D721Med (cell line): Measurements from ENCODE around the gene MARF1.
"Not testable (repeated sequence)": the region's sequence is repeated elsewhere in the genome, so short reads cannot be mapped to it uniquely, and the experiment has no call there.

Source experiments
- DNase-seq: peaks from one replicate; pipeline ENCODE4 v3.0.0; 2011; ENCODE audit warnings: low spot score; ENCODE audit not compliant: insufficient read length
- FAIRE-seq: peaks from 2 replicates; lab custom pipeline; 2011; peaks lifted over from hg19 to GRCh38; lab: Jason Lieb, UNC
- TF ChIP-seq, protein P1 (sequence below): IDR thresholded peaks from 2 replicates; pipeline ENCODE4 v1.5.1; 2012; ENCODE audit warnings: mild to moderate bottlenecking, control low read depth; ENCODE audit not compliant: insufficient read depth; ENCODE audit errors: missing control alignments

The MARF1 gene

DNA sequence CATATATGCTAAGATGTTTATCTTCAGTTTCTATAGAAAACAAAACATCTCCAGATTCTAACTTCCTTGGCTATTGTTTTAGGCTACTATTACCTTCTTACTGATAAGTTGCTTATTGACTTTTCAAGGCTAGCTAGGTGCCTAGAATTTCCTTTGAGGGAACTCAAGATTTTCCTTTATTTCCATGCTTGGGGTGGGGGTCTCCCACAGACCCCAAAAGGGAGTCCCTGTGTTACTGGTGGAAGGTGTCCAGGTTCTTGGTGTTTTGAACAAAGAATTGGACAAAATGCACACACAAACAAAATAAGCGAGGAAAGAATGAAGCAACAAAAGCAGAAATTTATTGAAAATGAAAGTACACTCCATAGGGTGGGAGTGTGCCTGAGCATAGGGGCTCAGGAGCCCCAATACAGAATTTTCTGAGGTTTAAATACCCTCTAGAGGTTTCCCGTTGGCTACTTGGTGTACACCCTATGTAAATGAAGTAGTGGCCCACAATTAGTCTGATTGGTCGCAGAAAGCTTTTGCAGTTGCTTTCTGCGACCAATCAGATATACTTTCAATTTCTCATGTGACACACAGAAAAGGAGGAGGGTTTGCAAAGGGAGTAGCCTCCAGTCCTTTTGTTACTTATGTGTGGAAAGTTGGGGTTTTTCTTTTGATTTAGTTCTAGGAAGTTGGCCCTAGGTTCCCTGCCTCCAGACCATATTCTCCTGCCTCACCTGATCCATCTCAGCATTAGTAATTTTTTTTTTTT is 67.5 kb downstream of the MARF1 start:
- FAIRE-seq: no peak
- TF ChIP-seq, protein P1, sequence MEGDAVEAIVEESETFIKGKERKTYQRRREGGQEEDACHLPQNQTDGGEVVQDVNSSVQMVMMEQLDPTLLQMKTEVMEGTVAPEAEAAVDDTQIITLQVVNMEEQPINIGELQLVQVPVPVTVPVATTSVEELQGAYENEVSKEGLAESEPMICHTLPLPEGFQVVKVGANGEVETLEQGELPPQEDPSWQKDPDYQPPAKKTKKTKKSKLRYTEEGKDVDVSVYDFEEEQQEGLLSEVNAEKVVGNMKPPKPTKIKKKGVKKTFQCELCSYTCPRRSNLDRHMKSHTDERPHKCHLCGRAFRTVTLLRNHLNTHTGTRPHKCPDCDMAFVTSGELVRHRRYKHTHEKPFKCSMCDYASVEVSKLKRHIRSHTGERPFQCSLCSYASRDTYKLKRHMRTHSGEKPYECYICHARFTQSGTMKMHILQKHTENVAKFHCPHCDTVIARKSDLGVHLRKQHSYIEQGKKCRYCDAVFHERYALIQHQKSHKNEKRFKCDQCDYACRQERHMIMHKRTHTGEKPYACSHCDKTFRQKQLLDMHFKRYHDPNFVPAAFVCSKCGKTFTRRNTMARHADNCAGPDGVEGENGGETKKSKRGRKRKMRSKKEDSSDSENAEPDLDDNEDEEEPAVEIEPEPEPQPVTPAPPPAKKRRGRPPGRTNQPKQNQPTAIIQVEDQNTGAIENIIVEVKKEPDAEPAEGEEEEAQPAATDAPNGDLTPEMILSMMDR: no peak

DNA sequence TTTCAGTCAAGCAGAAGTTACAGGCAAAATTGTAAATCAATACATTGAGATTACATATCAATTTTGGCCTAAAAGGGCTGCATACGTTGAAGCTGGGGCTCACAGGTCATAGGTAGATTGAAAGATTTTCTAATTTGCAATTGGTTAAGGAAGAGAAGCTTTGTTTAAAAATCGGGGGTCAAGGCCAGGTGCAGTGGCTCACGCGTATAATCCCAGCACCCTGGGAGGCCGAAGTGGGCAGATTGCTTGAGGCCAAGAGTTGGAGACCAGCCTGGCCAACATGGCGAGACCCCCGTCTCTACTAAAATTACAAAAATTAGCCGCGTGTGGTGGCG is 68.4 kb downstream of the MARF1 start:
- TF ChIP-seq, protein P1: no peak
- DNase-seq: no peak
- FAIRE-seq: no peak

More for the DNA sequence above, 67.5 kb downstream of the MARF1 start:
- no peak for DNase-seq

DNA sequence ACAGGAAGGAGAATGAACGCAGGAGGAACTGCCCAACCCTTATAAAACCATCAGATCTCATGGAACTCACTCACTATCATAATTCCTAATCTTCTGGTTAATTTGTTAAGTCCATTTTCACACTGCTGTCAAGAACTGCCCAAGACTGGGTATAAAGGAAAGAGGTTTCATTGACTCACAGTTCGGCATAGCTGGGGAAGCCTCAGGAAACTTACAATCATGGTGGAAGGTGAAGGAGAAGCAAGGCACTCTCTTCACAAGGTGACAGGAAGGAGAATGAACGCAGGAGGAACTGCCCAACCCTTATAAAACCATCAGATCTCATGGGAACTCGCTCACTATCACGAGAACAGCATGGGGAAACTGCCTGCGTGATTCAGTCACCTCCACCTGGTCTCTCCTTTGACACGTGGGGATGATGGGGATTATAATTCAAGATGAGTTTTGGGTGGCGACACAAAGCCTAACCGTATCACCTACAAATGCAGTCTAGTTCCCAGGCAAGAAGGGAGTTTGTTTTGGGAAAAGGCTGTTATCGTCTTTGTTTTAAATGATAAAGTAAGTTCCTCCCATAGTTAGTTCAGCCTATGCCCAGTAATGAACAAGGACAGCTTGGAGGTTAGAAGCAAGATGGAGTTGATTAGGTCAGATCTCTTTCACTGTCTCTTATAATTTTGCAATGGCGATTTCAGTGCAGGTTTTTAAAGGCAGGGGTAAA is 68.9 kb downstream of the MARF1 start:
- not testable (repeated sequence) for FAIRE-seq, DNase-seq

DNA sequence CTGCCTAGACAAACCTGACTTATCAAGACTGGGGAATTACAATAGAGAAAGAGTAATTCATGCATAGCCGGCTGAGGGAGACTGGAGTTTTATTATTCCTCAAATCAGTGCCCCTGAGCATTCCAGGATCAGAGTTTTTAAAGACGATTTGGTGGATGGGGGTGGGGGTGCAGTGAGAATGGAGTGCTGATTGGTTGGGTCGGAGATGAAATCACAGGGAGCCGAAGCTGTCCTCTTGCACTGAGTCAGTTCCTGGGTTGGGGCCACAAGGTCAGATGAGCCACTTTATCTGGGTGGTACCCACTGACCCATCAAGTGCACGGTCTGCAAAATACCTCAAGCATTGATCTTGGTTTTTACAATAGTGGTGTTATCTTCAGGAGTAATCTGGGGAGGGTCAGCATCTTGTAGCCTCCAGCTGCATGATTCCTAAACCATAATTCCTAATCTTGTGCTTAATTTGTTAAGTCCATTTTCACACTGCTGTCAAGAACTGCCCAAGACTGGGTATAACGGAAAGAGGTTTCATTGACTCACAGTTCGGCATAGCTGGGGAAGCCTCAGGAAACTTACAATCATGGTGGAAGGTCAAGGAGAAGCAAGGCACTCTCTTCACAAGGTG is 69.6 kb downstream of the MARF1 start:
- TF ChIP-seq, protein P1: no peak
- FAIRE-seq (no peak), DNase-seq (no peak)

DNA sequence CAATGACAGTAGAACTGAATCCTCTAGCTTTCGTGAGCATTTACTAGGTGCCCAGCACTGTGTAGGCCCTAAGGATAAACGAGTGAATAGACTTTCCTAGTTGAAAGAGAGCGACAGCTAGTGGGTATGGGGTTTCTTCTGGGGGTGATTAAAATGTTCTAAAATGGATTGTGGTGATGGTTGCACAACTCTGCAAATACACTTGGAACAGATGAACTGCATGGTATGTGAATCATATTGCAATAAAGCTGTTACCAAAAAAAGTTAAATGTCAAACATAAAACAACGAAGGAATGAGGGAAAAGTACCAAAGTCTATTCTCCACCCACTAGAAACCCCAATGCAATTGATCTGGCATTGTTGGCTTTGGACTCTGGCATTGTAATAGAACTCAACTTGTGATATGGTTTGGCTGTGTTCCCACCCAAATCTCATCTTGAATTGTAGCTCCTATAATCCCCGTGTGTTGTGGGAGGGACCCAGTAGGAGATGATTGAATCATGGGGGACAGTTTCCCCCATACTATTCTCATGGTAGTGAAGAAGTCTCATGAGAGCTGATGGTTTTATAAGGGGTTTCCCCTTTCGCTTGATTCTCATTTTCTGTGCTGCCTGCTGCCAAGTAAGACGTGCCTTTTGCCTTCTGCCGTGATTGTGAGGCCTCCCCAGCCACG is 70.5 kb downstream of the MARF1 start:
- TF ChIP-seq, protein P1: no peak
- FAIRE-seq: no peak

DNA sequence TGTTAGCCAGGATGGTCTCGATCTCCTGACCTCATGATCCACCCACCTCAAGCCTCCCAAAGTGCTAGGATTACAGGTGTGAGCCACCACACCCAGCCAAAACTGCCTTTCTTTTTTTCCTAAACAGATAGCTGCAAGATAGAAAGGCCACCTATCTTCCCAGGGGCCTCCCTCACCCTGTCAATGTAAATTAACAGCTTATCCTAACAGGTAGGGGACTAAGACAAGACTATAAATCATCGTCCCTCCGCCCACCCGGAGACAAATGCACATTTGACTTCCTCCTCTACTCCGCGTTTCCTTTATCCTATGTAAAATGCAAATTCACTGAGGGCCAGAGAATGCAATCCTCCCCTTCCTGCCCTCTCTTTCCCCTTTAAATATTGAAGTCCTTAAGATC is 71.4 kb downstream of the MARF1 start:
- DNase-seq (no peak), FAIRE-seq (no peak)
- TF ChIP-seq, protein P1: no peak

More for the DNA sequence above, 70.5 kb downstream of the MARF1 start:
- no peak for DNase-seq

DNA sequence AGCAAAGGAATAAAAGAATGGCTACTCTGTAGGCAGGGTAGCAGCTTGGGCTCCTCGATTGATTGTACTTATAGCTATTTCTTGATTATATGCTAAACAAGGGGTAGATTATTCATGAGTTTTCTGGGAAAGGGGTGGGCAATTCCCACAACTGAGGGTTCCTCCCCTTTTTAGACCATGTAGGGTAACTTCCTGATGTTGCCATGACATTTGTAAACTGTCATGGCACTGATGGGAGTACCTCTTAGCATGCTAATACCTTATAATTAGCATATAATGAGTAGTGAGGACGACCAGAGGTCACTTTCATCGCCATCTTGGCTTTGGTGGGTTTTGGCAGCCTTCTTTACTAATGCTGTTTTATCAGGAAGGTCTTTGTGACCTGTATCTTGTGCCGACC is 72.3 kb downstream of the MARF1 start:
- not testable (repeated sequence) for FAIRE-seq, DNase-seq
